ENCODE measurements around the gene MYOCD. TPM values are rescaled to one million over a fixed set of nuclear protein-coding genes. Genes with fewer than 3 reads are reported as not detected.

The MYOCD gene
- total RNA-seq, 1 donor from 2014 or later: not detected

- no peak for DNase-seq (ENCODE audit: low read depth)
Observed at GRCh38 chr17:12641084-12641483, 24.6 kb upstream of the MYOCD start.

DNA sequence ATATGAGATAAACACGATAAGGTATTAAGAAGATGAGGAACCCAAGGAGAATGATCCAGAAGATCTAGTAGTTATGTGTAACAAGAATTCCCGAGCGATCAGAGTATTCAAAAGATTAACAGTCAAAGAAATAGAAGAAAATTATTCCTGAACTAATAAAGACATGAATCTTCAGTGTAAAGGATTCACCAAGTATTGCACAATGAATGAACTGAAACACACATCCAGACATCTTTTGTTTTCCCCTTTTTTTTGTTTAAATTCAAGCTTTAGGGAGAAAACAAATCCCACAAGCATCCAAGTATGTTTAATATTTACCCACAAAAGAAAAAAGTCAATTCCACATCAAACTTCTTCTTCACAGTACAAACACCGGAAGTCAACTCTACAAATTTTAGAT lies 23.7 kb upstream of the MYOCD start:
- DNase-seq (ENCODE audit: low read depth): no peak

- DNase-seq (ENCODE audit: low read depth): no peak
Observed at GRCh38 chr17:12643822-12644221, 21.9 kb upstream of the MYOCD start.

- DNase-seq (ENCODE audit: low read depth): no peak
Observed at GRCh38 chr17:12644623-12645022, 21.1 kb upstream of the MYOCD start.

DNA sequence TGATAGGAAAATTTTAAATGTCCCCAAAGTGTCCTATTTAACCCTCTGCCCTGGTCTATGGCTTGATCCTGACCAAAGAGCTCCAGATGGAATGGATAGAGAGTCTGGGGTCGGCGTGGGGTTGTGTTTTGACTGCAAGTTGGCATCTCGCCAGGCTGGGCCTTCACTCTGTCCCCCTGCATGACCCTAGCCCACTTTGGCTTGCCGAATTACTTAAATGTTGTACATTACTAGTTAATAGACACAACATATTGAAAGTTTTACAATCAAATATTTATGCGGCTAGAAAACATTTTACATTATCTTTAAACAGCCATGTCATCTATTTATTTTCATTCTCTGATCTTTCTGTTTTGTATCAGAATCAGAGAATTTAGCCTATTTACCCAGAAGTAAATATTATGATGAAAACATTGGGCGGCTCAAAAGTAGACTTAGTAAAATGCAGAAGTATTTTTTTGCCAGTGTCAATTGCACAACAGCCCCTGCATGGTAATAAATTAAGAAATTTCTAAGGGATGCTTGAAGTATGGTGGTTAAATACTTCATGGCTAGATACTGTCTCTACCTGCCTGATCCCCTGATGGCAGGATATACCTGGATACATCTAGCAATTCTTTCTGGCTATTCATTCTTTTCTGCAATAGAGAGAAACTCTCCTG lies 18.8 kb upstream of the MYOCD start:
- DNase-seq (ENCODE audit: low read depth): no peak

DNA sequence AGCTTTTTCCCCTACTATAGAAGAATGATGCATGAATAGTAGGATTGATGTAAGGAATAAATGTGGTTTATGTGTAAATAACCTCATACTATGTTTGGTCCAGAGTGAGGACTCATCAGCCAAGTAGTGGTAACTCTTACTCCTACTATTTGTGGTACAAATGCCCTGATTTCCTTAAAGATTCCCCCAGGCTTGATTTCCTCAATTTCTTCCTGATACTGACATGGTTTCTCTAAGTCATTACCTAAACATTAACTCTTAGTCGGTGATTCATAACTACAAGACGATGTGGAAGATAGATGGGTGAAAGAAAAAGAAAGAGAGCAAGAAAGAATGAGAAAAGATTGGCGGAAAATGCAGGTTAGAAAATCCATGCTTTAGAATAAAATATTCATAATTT lies 17.2 kb upstream of the MYOCD start:
- peak; percentile 21 for DNase-seq (ENCODE audit: low read depth)

DNA sequence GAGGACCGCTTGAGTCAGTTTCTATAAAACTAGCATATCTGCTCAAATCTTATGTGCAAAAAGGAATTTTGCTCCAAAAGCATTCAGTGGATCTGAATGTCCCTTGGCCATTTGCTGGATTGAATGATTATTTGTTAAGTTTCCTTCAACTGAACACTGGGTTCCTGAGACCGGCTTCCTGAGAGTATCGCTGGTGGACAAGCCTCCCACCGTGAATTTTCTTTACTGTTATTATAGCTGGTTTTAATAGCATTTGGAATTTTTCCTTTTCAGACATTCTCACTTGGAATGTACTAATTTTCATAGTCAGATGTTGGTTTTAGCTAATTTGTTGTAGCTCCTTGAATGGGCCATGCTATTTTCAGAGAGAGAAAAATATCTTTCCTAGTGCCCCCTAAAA lies 9.8 kb upstream of the MYOCD start:
- no peak for DNase-seq (ENCODE audit: low read depth)

- no peak for DNase-seq (ENCODE audit: low read depth)
Observed at GRCh38 chr17:12656354-12656753, 9.3 kb upstream of the MYOCD start.

- peak; percentile 3 for DNase-seq (ENCODE audit: low read depth)
Observed at GRCh38 chr17:12659500-12659899, 6.2 kb upstream of the MYOCD start.

GRCh38 chr17:12664252-12664651 lies 1.4 kb upstream of the MYOCD start:
- no peak for DNase-seq (ENCODE audit: low read depth)

- no peak for DNase-seq (ENCODE audit: low read depth)
Observed at GRCh38 chr17:12664894-12665262, 812 bp upstream of the MYOCD start.

DNA sequence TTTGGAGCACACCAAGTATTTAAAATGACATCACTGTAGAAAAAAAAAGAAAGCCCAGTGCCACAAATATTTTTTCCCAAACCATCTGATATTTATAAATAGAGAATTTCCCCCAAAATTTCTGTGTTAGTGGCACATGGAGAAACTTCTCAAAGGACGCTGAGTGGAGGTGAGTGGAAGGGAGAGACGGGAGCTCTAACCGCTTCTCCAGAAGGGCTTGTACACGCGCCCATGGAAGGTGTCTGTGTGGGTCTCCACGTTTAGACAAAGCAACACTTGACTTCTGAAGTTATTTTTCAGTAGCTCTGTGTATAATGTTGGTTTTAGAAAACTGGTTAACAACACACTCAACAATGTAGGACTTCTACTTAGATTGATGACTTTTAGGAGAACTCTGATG lies 1.0 kb downstream of the MYOCD start:
- DNase-seq (ENCODE audit: low read depth): no peak

DNA sequence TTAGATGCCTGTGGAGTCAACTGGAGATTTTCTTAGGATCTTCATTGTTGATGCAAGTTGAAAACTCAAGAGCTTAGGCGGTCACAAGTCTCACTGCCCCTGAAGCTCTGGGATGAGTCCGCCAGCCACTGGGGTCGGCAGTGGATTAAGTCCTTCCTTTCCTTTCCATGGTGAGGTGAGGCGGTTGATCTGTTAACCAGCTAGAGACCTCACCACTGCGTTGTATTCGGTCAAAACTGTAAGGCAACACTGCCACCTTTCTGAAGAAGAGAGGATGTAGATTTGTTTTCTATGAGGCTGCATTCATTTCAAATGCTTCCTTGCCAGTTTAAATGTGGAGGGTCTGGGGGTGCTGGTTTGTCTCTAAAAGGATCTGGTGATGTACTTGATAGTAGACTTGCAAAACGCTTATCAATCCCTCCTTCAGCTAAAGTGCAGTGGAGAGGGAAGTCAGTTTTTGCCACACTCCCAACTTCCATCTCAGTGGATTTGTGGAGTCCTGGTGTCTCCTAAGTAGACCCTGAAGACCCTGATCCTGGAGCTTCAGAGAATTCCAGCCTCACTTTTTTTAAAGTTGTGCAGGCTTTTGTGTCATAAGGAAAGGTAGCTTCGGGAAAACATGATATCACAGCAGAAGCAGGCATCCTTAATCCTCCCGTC lies 1.7 kb downstream of the MYOCD start:
- peak; percentile 32 for DNase-seq (ENCODE audit: low read depth)

- DNase-seq (ENCODE audit: low read depth): no peak
Observed at GRCh38 chr17:12671906-12672305, 6.2 kb downstream of the MYOCD start.

- DNase-seq (ENCODE audit: low read depth): no peak
Observed at GRCh38 chr17:12672947-12673346, 7.3 kb downstream of the MYOCD start.

DNA sequence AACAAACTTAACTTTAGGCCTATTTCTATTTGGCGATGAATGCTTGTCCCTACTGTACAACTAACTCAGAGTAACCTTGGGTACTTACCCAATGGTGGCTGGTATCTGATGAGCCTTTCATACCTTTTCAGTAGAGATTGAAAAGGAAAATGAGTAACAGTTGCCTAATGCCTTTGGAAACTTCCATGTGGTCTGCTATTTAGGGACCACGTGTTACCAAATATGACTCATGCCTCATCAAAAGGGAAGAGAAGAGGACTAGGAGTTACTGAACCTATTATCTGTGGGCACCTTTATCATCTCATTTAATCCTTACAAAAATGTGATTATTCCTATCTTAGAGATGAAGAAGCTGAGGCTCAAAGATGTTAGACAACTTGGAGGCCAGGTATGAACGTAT lies 8.1 kb downstream of the MYOCD start:
- no peak for DNase-seq (ENCODE audit: low read depth)

DNA sequence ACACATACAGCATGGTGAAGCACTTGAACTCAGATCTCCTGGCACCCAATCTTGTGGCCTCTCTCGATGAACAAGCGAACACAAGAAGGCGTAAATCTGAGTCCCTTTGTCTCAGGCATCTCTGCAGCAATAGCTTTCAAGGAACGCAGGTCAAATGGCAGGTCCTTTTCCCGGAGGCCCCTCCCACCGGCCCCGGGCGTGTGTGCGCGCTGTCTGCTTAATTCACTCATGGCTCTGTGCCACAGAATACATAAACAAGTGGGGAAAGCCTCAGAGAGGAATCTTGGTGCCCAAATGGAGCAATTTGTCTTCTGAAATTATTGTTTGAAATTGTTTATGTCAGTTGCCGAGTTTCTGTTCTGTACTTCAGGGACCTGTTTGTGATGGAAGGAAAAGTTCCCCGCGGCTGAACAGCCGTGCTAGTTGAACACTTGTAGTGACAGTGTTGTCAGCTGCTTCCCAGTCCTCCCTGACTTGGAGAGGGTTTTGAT lies 14.8 kb downstream of the MYOCD start:
- DNase-seq (ENCODE audit: low read depth): no peak

GRCh38 chr17:12680993-12681392 lies 15.3 kb downstream of the MYOCD start:
- no peak for DNase-seq (ENCODE audit: low read depth)

- no peak for DNase-seq (ENCODE audit: low read depth)
Observed at GRCh38 chr17:12683299-12683698, 17.6 kb downstream of the MYOCD start.

DNA sequence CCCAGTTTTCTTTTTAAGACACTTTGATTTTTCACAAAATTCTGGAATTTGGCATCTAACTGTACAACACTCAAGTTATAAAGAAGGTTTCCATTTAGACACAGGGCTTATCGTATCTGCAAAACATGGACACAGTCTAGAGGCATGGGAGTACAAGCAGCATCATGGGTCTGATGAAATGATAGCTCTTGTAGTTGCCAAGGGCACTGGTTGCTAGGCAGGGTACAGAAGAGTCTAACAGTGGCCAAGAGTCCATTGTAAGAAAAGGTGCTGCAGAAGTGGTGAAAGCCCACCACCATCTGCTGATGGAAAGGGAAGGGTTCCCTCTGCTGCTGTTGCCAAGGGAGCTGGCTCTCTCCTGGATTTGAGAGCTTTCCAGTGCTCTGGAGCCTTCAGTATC lies 20.8 kb downstream of the MYOCD start:
- no peak for DNase-seq (ENCODE audit: low read depth)

DNA sequence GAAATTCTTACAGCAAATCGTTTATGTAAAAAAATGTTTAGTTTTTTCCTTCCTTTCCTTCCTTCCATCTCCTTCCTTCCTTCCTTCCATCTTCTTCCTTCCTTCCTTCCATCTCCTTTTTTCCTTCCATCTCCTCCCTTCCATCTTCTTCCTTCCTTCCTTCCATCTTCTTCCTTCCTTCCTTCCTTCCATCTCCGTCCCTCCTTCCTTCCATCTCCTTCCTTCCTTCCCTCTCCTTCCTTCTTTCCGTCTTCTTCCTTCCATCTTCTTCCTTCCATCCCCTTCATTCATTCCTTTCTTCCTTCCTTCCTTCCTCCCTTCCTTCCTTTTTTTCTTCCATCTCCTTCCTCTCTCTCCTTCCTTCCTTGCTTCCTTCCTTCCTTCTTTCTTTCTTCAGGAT lies 22.7 kb downstream of the MYOCD start:
- DNase-seq (ENCODE audit: low read depth): no peak

DNA sequence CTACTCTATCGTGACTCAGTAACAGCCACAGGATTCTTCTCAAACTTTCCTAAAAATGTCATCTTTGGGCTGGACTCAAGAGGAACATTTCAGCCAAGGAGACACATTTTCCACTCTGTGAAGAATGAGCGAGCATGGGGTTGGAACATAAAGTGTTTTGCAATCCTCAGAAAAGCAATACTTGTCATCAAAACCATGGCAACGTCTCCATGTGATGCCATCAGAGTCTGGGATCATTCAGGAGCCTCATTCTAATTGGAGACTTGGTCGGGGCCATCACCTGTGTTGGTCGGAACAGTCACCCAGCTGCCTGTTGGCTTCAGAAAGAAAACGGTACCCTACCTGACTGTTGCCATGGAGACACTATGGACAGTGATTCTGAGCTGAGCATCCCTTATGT lies 25.5 kb downstream of the MYOCD start:
- no peak for DNase-seq (ENCODE audit: low read depth)

- DNase-seq (ENCODE audit: low read depth): no peak
Observed at GRCh38 chr17:12693640-12694039, 27.9 kb downstream of the MYOCD start.

DNA sequence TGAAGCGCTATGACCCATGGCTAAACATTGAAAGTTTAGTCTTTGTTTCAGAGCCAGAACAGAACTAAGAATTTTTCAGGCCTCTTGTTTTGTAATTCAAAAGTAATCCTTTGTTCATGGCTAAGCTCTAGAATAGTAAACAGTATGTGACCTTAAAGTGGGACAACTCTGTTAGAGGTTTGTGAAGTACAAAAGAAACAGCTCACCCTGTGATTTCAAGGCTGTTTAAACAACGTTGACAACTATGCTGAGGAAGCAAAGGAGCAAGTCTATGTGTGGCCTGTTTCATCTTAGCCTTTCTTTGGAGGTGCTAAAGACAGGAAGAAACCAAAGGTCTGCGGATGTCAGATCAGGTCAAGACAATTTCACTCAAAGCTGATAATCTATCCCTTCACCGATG lies 40.4 kb downstream of the MYOCD start:
- DNase-seq (ENCODE audit: low read depth): no peak
